Lung (tissue), 12 donors: Measurements from ENCODE around the gene PRKN. TPM values are rescaled to one million over a fixed set of nuclear protein-coding genes. Genes with fewer than 3 reads are reported as not detected.

ENCODE experiments used
- ATAC-seq: fragments of 200-7000 bp; cut with Tn5 transposase; one replicate; pipeline ENCODE4 v1.9.1; 2020; ENCODE audit warnings: moderate number of reproducible peaks; ENCODE audit not compliant: insufficient read depth, low FRiP score
- DNase-seq, 3 donors: peaks; one replicate each; pipeline ENCODE4 v3.0.0-alpha.2; 2013 to 2017
- H3K27ac ChIP-seq, 2 donors: one replicate each; pipeline ENCODE4 v1.5.1; 2013; ENCODE audit warnings: mild to moderate bottlenecking in 2 of 2, moderate library complexity in 2 of 2, control low read depth in 1 of 2, inconsistent platforms in 1 of 2, low read depth in 1 of 2, low read length in 1 of 2
- H3K27me3 ChIP-seq, 3 donors: one replicate each; pipeline ENCODE4 v1.5.1; 2013; ENCODE audit warnings: low read length in 2 of 3; ENCODE audit not compliant: control insufficient read depth in 3 of 3, insufficient read depth in 3 of 3
- H3K36me3 ChIP-seq, 4 donors: one replicate each; pipeline ENCODE4 v1.5.1; 2013; ENCODE audit warnings: low read length in 4 of 4, mild to moderate bottlenecking in 1 of 4, moderate library complexity in 1 of 4; ENCODE audit not compliant: control insufficient read depth in 4 of 4, insufficient read depth in 4 of 4
- H3K4me1 ChIP-seq, 5 donors: one replicate each; pipeline ENCODE4 v1.5.1; 2013; ENCODE audit warnings: low read length in 5 of 5, mild to moderate bottlenecking in 2 of 5, moderate library complexity in 1 of 5; ENCODE audit not compliant: control insufficient read depth in 5 of 5, insufficient read depth in 5 of 5
- H3K4me3 ChIP-seq: one replicate; pipeline ENCODE4 v1.5.1; 2013; ENCODE audit warnings: mild to moderate bottlenecking, control low read depth, moderate library complexity
- H3K9ac ChIP-seq, 2 donors: one replicate each; pipeline ENCODE4 v1.5.1; 2013; ENCODE audit warnings: low read length in 2 of 2, control low read depth in 1 of 2; ENCODE audit not compliant: insufficient read depth in 1 of 2
- H3K9me3 ChIP-seq, 4 donors: one replicate each; pipeline ENCODE4 v1.5.1; 2013; ENCODE audit warnings: low read length in 3 of 4, mild to moderate bottlenecking in 1 of 4, moderate library complexity in 1 of 4; ENCODE audit not compliant: control insufficient read depth in 4 of 4, insufficient read depth in 3 of 4
- WGBS, 2 donors: extraction: QIAGEN DNeasy Blood & Tissue Kit; methylation state at CpG; one replicate each; pipeline ENCODE4 v1.1.7; 2013; 5-methylcytosine and 5-hydroxymethylcytosine counted together
- polyA plus RNA-seq, 2 donors: library from polyadenylated mRNA; stranded (reverse); fragments of 200-250 nt; gene quantifications; one replicate each; pipeline ENCODE4 v1.2.1, GENCODE V29; 2013
- total RNA-seq, 2 donors: library from RNA; depleted of rRNA in 1 of 2; stranded (reverse); fragments of >200 nt in 1 of 2; gene quantifications; one replicate each; pipeline ENCODE4 v1.2.1, GENCODE V29; 2014 to 2021
- TF ChIP-seq, protein P1 (sequence below): IDR thresholded peaks from 2 replicates; pipeline ENCODE4 v1.5.1; 2012; ENCODE audit warnings: mild to moderate bottlenecking; ENCODE audit errors: control extremely low read depth, extremely low read depth
- donor health status: control.
- donor health status: control.
- donor health status: Bipolar disorder and iron deficiency.
- donor health status: healthy.
- donor health status: DM: yes; HTN: yes; CAD: no.

Gene PRKN
- total and polyA plus RNA-seq, 4 donors: 0.27 to 11.2 (median 3.1) TPM

DNA sequence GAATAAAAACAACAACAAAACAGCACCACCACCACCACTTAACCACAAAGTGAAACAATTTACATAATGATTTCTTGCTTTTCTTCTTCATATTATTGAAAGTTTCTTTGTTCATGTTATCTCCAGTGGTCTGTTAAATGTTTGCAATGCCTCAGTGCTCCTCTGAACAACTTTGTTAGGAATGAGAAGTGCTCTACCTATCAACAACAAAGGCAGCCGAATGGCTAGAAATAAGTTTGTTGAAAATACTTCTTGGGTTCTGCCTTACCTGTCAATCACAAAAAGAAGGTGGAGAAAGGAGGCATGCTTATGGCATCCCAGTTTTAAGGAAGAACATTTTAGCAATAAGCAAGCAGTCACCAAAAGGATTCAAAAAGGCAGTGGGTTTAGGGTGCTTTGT, 490.2 kb downstream of the PRKN start:
- ATAC-seq (no peak), DNase-seq (no peak)
- Histone ChIP-seq H3K9ac (no peak overlapping the region), H3K4me1 (peaks cover 0 to 3% (median 0%) of the 10 kb centered on the region in 5 donors), H3K36me3 (no peaks in the 10 kb centered on the region), H3K27me3 (no peaks in the 10 kb centered on the region), H3K9me3 (no peaks in the 10 kb centered on the region), H3K27ac (no peak overlapping the region), H3K4me3 (no peak overlapping the region)
- WGBS, 2 donors: 67 to 77% methylated on average over 1 of the region's 1 CpG
- TF ChIP-seq, protein P1, sequence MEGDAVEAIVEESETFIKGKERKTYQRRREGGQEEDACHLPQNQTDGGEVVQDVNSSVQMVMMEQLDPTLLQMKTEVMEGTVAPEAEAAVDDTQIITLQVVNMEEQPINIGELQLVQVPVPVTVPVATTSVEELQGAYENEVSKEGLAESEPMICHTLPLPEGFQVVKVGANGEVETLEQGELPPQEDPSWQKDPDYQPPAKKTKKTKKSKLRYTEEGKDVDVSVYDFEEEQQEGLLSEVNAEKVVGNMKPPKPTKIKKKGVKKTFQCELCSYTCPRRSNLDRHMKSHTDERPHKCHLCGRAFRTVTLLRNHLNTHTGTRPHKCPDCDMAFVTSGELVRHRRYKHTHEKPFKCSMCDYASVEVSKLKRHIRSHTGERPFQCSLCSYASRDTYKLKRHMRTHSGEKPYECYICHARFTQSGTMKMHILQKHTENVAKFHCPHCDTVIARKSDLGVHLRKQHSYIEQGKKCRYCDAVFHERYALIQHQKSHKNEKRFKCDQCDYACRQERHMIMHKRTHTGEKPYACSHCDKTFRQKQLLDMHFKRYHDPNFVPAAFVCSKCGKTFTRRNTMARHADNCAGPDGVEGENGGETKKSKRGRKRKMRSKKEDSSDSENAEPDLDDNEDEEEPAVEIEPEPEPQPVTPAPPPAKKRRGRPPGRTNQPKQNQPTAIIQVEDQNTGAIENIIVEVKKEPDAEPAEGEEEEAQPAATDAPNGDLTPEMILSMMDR: no peak

DNA sequence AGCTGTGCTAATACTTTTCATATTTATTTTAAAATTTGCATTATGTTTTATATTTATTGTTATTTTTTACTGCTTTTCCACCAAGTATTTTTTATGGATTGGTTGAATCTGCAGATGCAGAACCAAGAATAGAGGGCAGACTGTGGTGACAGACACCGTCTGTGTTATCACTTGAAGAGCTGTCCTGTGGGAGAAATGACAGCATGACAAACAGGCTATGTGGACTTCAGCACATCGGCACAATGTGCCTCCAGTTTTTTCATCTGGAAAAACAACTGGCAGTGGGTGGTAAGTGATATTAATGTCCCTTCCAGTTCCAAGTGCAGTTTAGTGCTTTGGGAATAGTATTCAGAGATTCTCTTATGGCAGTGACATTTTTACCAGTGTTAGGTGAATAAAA, 492.9 kb downstream of the PRKN start:
- H3K4me1 ChIP-seq: peaks cover 0 to 11% (median 0%) of the 10 kb centered on the region in 5 donors
- no peak overlapping the region for H3K9ac ChIP-seq
- no peaks in the 10 kb centered on the region for H3K36me3 ChIP-seq
- WGBS, 2 donors: 56 to 69% methylated on average over 2 of the region's 2 CpGs
- H3K27me3 ChIP-seq: no peaks in the 10 kb centered on the region
- TF ChIP-seq, protein P1: no peak
- no peak overlapping the region for H3K4me3 ChIP-seq
- H3K27ac ChIP-seq: no peak overlapping the region
- no peak for ATAC-seq
- no peaks in the 10 kb centered on the region for H3K9me3 ChIP-seq
- DNase-seq: no peak

DNA sequence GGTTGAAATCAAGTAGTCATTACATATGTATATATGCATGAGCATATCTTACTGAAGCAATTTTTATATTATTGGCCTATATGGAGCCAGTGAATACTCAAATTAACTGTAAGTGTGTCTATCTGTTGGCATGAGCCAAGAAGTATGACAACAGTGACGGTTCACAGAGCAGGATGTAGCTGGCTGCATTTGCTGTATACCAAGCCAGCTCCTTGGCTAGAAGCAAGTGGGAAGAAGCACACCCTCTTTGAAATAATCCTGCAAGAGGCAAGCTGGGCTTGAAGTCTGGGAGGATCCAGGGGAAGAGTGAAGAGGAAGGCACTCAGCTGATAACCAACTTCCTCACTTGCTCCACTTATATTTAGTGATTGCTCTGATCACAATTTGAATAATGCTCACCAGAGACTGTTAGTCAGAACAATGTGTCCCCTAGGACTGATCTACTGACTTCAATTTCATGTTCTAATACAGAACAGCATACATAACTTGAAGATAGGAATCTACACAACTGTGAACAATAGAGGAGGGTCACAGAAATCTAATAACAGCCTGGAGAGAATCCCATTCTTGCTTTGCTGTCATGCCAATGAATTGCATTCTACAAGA, 497.3 kb downstream of the PRKN start:
- H3K9ac ChIP-seq: no peak overlapping the region
- H3K4me3 ChIP-seq: no peak overlapping the region
- H3K27me3 ChIP-seq: no peaks in the 10 kb centered on the region
- TF ChIP-seq, protein P1: no peak
- DNase-seq: peak in 2 of 3 donors; percentile 16 to 38
- no peaks in the 10 kb centered on the region for H3K36me3 ChIP-seq
- no peak overlapping the region for H3K27ac ChIP-seq
- peaks cover 0 to 9% (median 0%) of the 10 kb centered on the region in 5 donors for H3K4me1 ChIP-seq
- no peak for ATAC-seq
- WGBS, 2 donors: 62 to 73% methylated on average over 1 of the region's 1 CpG
- no peaks in the 10 kb centered on the region for H3K9me3 ChIP-seq

DNA sequence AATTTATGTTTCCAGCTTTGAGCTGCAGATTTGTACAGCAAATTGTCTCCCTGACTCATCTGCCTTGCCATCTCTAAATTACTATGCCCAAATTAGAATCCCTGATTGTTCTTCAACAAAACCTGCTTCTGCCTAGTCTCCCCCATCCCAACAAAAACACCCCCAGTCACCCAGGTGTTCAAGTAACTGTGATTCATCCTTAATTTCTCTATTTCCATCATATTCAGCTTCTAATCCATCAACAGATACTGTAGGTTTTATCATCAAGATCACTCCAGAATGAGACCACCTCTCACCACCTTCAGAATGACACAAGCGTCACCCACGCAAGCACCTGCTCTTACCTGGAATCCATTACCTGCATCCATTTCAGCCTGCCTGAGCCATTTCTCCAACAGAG, 498.5 kb downstream of the PRKN start:
- no peak for DNase-seq
- Histone ChIP-seq H3K27ac (no peak overlapping the region), H3K9ac (no peak overlapping the region), H3K36me3 (no peaks in the 10 kb centered on the region), H3K4me1 (peaks cover 0 to 9% (median 0%) of the 10 kb centered on the region in 5 donors), H3K27me3 (no peaks in the 10 kb centered on the region), H3K4me3 (no peak overlapping the region), H3K9me3 (no peaks in the 10 kb centered on the region)
- TF ChIP-seq, protein P1: no peak
- ATAC-seq: no peak
- 96 to 100% methylated on average over 2 of the region's 2 CpGs for WGBS, 2 donors
